ENCODE data around the gene EPB41L4A.

DNA sequence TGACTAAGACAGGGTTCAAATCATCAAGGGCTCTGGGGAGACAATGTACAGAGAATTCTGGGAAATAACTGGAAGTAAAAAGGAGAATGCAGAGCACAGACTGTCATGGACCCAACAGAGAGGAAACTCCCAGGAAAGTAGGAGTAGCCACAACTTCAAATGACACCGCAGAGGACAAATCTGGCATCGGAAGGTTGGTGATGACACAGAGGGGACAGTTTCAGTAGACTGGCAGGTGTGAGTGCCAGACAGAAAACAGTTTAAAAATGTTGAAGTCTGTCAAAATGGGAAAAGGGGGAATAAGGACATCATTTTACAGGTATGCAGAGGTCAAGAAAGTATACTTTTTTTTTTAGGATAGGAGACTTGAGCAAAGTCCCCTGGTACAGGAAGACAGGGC is 70.2 kb downstream of the EPB41L4A start:
- TF ChIP-seq CTCF (IDR thresholded peaks at IDR 0.05; ENCODE audit: insufficient read depth, low read depth, low read length) (no peak), EZH2 (IDR thresholded peaks at IDR 0.05; ENCODE audit: insufficient read depth, low read length) (no peak)
